Lower leg skin (tissue), 3 donors: Measurements from ENCODE around the gene DUSP22.

ENCODE experiments used
- CTCF ChIP-seq, 3 donors: fragments of 450-650 bp; IDR thresholded peaks; one replicate each; pipeline ENCODE4 v1.5.1; 2016; ENCODE audit warnings: antibody characterized with exemption in 3 of 3, mild to moderate bottlenecking in 3 of 3, moderate library complexity in 2 of 3
- POLR2A ChIP-seq, 2 donors: fragments of 450-650 bp; IDR thresholded peaks; one replicate each; pipeline ENCODE4 v1.6.1; 2016 to 2017; ENCODE audit warnings: antibody characterized with exemption in 2 of 2, mild to moderate bottlenecking in 1 of 2, moderate library complexity in 1 of 2

GRCh38 chr6:307065-307814 lies 15.0 kb downstream of the DUSP22 start:
- TF ChIP-seq CTCF (IDR thresholded peaks at IDR 0.05) (no peak), POLR2A (IDR thresholded peaks at IDR 0.05) (no peak)
